ENCODE results near the gene KRTAP9-3. TPM values are rescaled to one million over a fixed set of nuclear protein-coding genes. Genes with fewer than 3 reads are reported as not detected.

KRTAP9-3 gene
- total RNA-seq, 3 donors from 2014 or later (not counting 1 experiment from before 2014, with no cell fraction given): not detected

DNA sequence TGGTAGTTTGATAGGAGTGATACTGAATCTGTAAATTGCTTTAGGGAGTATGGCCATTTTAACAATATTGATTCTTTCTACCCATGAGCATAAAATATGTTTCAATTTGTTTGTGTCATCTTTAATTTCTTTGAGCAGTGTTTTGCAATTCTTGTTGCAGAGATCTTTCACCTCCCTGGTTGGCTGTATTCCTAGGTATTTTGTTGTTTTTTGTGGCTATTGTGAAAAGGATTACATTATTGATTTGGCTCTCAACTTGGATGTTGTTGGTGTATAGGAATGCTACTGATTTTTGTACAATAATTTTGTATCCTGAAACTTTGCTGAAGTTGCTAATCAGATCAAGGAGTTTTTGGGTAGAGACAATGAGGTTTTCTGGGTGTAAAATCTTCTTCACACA is 26.2 kb downstream of the KRTAP9-3 start:
- Histone ChIP-seq H3K27me3 (ENCODE audit: control insufficient read depth, insufficient read depth, low read length) (peaks cover 2% of the 10 kb centered on the region), H3K4me3 (ENCODE audit: low read length) (no peak overlapping the region), H3K9me3 (ENCODE audit: control insufficient read depth, insufficient read depth, low read length) (no peaks in the 10 kb centered on the region), H3K27ac (ENCODE audit: low read length) (no peak overlapping the region), H3K4me1 (ENCODE audit: control insufficient read depth, insufficient read depth, low read length) (no peaks in the 10 kb centered on the region), H3K36me3 (ENCODE audit: control insufficient read depth, insufficient read depth, low read length) (no peaks in the 10 kb centered on the region)
- H3K9me3 Mint-ChIP-seq: no peaks in the 10 kb centered on the region
- no peak for ATAC-seq
- no peak overlapping the region for H3K27ac Mint-ChIP-seq
- H3K27me3 Mint-ChIP-seq (ENCODE audit: low read depth in 2 of 2): peaks cover 33 to 76% of the 10 kb centered on the region in 2 donors
- no peaks in the 10 kb centered on the region for H3K36me3 Mint-ChIP-seq
- no peak overlapping the region for H3K4me3 Mint-ChIP-seq
- DNase-seq: no peak
- TF ChIP-seq, protein P1, sequence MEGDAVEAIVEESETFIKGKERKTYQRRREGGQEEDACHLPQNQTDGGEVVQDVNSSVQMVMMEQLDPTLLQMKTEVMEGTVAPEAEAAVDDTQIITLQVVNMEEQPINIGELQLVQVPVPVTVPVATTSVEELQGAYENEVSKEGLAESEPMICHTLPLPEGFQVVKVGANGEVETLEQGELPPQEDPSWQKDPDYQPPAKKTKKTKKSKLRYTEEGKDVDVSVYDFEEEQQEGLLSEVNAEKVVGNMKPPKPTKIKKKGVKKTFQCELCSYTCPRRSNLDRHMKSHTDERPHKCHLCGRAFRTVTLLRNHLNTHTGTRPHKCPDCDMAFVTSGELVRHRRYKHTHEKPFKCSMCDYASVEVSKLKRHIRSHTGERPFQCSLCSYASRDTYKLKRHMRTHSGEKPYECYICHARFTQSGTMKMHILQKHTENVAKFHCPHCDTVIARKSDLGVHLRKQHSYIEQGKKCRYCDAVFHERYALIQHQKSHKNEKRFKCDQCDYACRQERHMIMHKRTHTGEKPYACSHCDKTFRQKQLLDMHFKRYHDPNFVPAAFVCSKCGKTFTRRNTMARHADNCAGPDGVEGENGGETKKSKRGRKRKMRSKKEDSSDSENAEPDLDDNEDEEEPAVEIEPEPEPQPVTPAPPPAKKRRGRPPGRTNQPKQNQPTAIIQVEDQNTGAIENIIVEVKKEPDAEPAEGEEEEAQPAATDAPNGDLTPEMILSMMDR (IDR thresholded peaks at IDR 0.05): no peak
- H3K4me1 Mint-ChIP-seq: no peaks in the 10 kb centered on the region
- intact Hi-C loops (cut with micrococcal nuclease): no loop called here

DNA sequence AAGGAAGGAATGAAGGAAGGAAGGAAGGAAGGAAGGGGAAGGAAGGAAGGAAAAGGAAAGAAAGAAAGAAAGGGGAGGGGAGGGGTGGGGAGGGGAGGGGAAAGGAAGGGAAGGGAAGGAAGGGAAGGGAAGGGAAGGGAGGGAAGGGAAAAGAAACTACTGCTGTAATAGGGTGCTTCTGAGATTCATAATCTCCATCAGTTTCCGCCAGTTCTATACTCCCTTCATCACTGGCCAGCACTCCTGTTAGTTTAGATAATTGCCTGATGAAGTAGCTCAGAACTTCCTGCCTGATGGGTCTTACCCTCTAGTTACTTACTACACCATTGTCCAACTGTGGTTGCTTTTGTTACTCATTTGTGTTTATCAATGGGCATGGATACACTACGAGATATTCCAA is 31.0 kb downstream of the KRTAP9-3 start:
- no peaks in the 10 kb centered on the region for H3K36me3 Mint-ChIP-seq
- ATAC-seq (no peak), DNase-seq (no peak)
- H3K27ac ChIP-seq (ENCODE audit: low read length): no peak overlapping the region
- WGBS (ENCODE audit: insufficient coverage): 74% methylated on average over 2 of the region's 2 CpGs
- H3K4me3 Mint-ChIP-seq: no peak overlapping the region
- no peaks in the 10 kb centered on the region for H3K4me1 ChIP-seq (ENCODE audit: control insufficient read depth, insufficient read depth, low read length)
- no peak overlapping the region for H3K4me3 ChIP-seq (ENCODE audit: low read length)
- TF ChIP-seq, protein P1 (IDR thresholded peaks at IDR 0.05): no peak
- H3K4me1 Mint-ChIP-seq: no peaks in the 10 kb centered on the region
- H3K27me3 Mint-ChIP-seq (ENCODE audit: low read depth in 2 of 2): peaks cover 38 to 60% of the 10 kb centered on the region in 2 donors
- intact Hi-C loops (cut with micrococcal nuclease): no loop called here
- no peak overlapping the region for H3K27ac Mint-ChIP-seq
- H3K36me3 ChIP-seq (ENCODE audit: control insufficient read depth, insufficient read depth, low read length): no peaks in the 10 kb centered on the region
- H3K9me3 ChIP-seq (ENCODE audit: control insufficient read depth, insufficient read depth, low read length): no peaks in the 10 kb centered on the region
- H3K27me3 ChIP-seq (ENCODE audit: control insufficient read depth, insufficient read depth, low read length): peaks cover 5% of the 10 kb centered on the region
- no peaks in the 10 kb centered on the region for H3K9me3 Mint-ChIP-seq

DNA sequence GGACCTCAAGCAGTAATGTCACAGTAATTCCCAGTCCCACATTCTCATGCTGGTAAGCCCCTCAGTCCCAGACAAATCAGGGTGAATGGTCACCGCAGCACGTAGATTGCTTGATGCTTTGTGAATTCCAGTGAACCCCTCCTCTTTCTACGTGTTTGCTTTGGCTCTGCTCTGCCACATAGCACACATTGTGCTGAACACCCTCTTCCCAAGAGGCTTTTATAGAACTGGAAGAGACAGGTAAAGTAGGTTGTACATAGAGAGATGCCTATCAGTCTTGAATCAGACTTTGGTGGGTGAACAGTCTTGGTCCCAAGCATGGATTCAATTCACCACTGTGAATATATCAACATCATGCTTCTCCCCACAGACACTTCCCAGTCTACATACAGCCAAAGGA is 32.4 kb downstream of the KRTAP9-3 start:
- no peak overlapping the region for H3K4me3 ChIP-seq (ENCODE audit: low read length)
- Mint-ChIP-seq H3K36me3 (no peaks in the 10 kb centered on the region), H3K4me1 (no peaks in the 10 kb centered on the region), H3K9me3 (no peaks in the 10 kb centered on the region), H3K4me3 (no peak overlapping the region), H3K27me3 (ENCODE audit: low read depth in 2 of 2) (peaks cover 45 to 47% of the 10 kb centered on the region in 2 donors), H3K27ac (no peak overlapping the region)
- peak in 1 of 2 donors; percentile 1 for DNase-seq
- no peaks in the 10 kb centered on the region for H3K36me3 ChIP-seq (ENCODE audit: control insufficient read depth, insufficient read depth, low read length)
- no peak overlapping the region for H3K27ac ChIP-seq (ENCODE audit: low read length)
- no peaks in the 10 kb centered on the region for H3K4me1 ChIP-seq (ENCODE audit: control insufficient read depth, insufficient read depth, low read length)
- intact Hi-C loops (cut with micrococcal nuclease): loop anchor here (1.0 kb wide), 1 partner anchor 12 kb away; no protein-coding TSS in a partner anchor
- WGBS (ENCODE audit: insufficient coverage): 91% methylated on average over 2 of the region's 3 CpGs
- TF ChIP-seq, protein P1 (IDR thresholded peaks at IDR 0.05): no peak
- peaks cover 2% of the 10 kb centered on the region for H3K27me3 ChIP-seq (ENCODE audit: control insufficient read depth, insufficient read depth, low read length)
- H3K9me3 ChIP-seq (ENCODE audit: control insufficient read depth, insufficient read depth, low read length): no peaks in the 10 kb centered on the region
- ATAC-seq: no peak

DNA sequence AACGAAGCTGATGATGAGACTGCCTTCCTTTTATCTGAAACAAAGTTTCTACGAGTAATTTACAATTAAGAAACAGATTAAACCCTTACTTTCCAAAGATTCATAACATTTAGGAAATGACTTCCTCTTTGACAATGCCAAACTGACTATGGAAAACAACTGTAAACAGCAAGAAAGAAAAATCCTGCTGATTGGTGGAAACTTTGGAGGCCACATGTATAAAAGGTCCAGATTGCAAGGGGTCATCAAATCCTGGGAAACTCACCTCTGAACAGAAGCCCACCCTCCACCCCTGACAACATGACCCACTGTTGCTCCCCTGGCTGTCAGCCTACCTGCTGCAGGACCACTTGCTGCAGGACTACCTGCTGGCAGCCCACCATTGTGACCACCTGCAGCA is 32.8 kb downstream of the KRTAP9-3 start, which contains the start of gene KRTAP9-6:
KRTAP9-6 (plus strand) TSS at position 301 of the 400 bp plus-strand sequence; CDS start at position 301, 0 bp downstream.
- DNase-seq: peak in 1 of 2 donors; percentile 1
- Histone ChIP-seq H3K9me3 (ENCODE audit: control insufficient read depth, insufficient read depth, low read length) (no peaks in the 10 kb centered on the region), H3K27me3 (ENCODE audit: control insufficient read depth, insufficient read depth, low read length) (peaks cover 2% of the 10 kb centered on the region), H3K27ac (ENCODE audit: low read length) (no peak within 1 kb of the TSS), H3K36me3 (ENCODE audit: control insufficient read depth, insufficient read depth, low read length) (no peaks in the 10 kb centered on the region), H3K4me3 (ENCODE audit: low read length) (no peak within 1 kb of the TSS), H3K4me1 (ENCODE audit: control insufficient read depth, insufficient read depth, low read length) (no peaks in the 10 kb centered on the region)
- H3K36me3 Mint-ChIP-seq: no peaks in the 10 kb centered on the region
- H3K27ac Mint-ChIP-seq: no peak within 1 kb of the TSS
- no peak for ATAC-seq
- intact Hi-C loops (cut with micrococcal nuclease): no loop called here
- no peak within 1 kb of the TSS for H3K4me3 Mint-ChIP-seq
- peaks cover 44 to 45% of the 10 kb centered on the region in 2 donors for H3K27me3 Mint-ChIP-seq (ENCODE audit: low read depth in 2 of 2)
- no peaks in the 10 kb centered on the region for H3K4me1 Mint-ChIP-seq
- no peaks in the 10 kb centered on the region for H3K9me3 Mint-ChIP-seq
- 60% methylated on average over 2 of the region's 2 CpGs for whole genome bisulfite sequencing (ENCODE audit: insufficient coverage)
- TF ChIP-seq, protein P1 (IDR thresholded peaks at IDR 0.05): no peak

Data from natural killer cell (primary cell).